Measurements from ENCODE around the gene SCAPER.

SCAPER gene

GRCh38 chr15:76483752-76484151, 421.4 kb downstream of the SCAPER start:
- no peak overlapping the region for H2BK15ac ChIP-seq (ENCODE audit: low read length)
- no peak overlapping the region for H2AFZ ChIP-seq (ENCODE audit: low read length)
- no peak overlapping the region for H2BK12ac ChIP-seq (ENCODE audit: low read length)
- DNase-seq (ENCODE audit: low spot score): no peak
- H3K23ac ChIP-seq (ENCODE audit: low read depth, low read length, poor library complexity): no peak overlapping the region
- H3K36me3 ChIP-seq (replicated peaks in 1 of 2; ENCODE audit: control insufficient read depth in 2 of 2, insufficient read depth in 2 of 2, low read length in 2 of 2): no peaks in the 10 kb centered on the region
- H3K4me1 ChIP-seq (ENCODE audit: control insufficient read depth in 2 of 2, insufficient read depth in 1 of 2, low read depth in 1 of 2, low read length in 2 of 2): peaks cover 0 to 2% of the 10 kb centered on the region in 2 donors
- no peak overlapping the region for H3K14ac ChIP-seq (ENCODE audit: low read length)
- no peak overlapping the region for H4K8ac ChIP-seq (ENCODE audit: low read depth, low read length)
- no peak overlapping the region for H3K9ac ChIP-seq (ENCODE audit: low read depth, low read length, poor library complexity)
- H3K9me3 ChIP-seq (replicated peaks in 1 of 2; ENCODE audit: control insufficient read depth in 2 of 2, insufficient read depth in 1 of 2, low read depth in 1 of 2, low read length in 2 of 2): no peaks in the 10 kb centered on the region
- H2AK5ac ChIP-seq (ENCODE audit: low read depth, low read length): no peak overlapping the region
- H3K18ac ChIP-seq (ENCODE audit: low read length): no peak overlapping the region
- no peak overlapping the region for H3K4me3 ChIP-seq (ENCODE audit: low read length in 2 of 2)
- H3K27ac ChIP-seq (replicated peaks; ENCODE audit: low read length): no peak overlapping the region
- no peak overlapping the region for H3K4me2 ChIP-seq (ENCODE audit: insufficient read depth, low read length, poor library complexity, severe bottlenecking)
- no peaks in the 10 kb centered on the region for H3K79me1 ChIP-seq (ENCODE audit: low read depth, low read length)
- H2BK5ac ChIP-seq (ENCODE audit: low read length): no peak overlapping the region
- H3K27me3 ChIP-seq (ENCODE audit: control insufficient read depth in 3 of 3, insufficient read depth in 3 of 3, low read depth in 1 of 3, low read length in 3 of 3): no peaks in the 10 kb centered on the region
- no peak overlapping the region for H4K91ac ChIP-seq (ENCODE audit: low read depth, low read length, poor library complexity)
- H3K4ac ChIP-seq (ENCODE audit: low read length): no peak overlapping the region
- H2BK120ac ChIP-seq (ENCODE audit: low read depth, low read length): no peak overlapping the region
- no CpG with 5 or more reads among the region's 2 CpGs for WGBS, 2 donors (ENCODE audit: extremely low coverage in 2 of 2, insufficient read length in 2 of 2, insufficient replicate concordance in 1 of 2)

GRCh38 chr15:76483018-76483417, 422.1 kb downstream of the SCAPER start:
- Histone ChIP-seq H3K4me3 (ENCODE audit: low read length in 2 of 2) (no peak overlapping the region), H2BK5ac (ENCODE audit: low read length) (no peak overlapping the region), H2BK120ac (ENCODE audit: low read depth, low read length) (no peak overlapping the region), H2BK12ac (ENCODE audit: low read length) (no peak overlapping the region), H2AK5ac (ENCODE audit: low read depth, low read length) (no peak overlapping the region), H3K14ac (ENCODE audit: low read length) (no peak overlapping the region), H3K27ac (replicated peaks; ENCODE audit: low read length) (no peak overlapping the region), H3K9me3 (replicated peaks in 1 of 2; ENCODE audit: control insufficient read depth in 2 of 2, insufficient read depth in 1 of 2, low read depth in 1 of 2, low read length in 2 of 2) (no peaks in the 10 kb centered on the region), H3K4me2 (ENCODE audit: insufficient read depth, low read length, poor library complexity, severe bottlenecking) (no peak overlapping the region), H2BK15ac (ENCODE audit: low read length) (no peak overlapping the region), H3K18ac (ENCODE audit: low read length) (no peak overlapping the region), H2AFZ (ENCODE audit: low read length) (no peak overlapping the region), H4K91ac (ENCODE audit: low read depth, low read length, poor library complexity) (no peak overlapping the region), H3K36me3 (replicated peaks in 1 of 2; ENCODE audit: control insufficient read depth in 2 of 2, insufficient read depth in 2 of 2, low read length in 2 of 2) (no peaks in the 10 kb centered on the region), H3K4ac (ENCODE audit: low read length) (no peak overlapping the region), H4K8ac (ENCODE audit: low read depth, low read length) (no peak overlapping the region), H3K4me1 (ENCODE audit: control insufficient read depth in 2 of 2, insufficient read depth in 1 of 2, low read depth in 1 of 2, low read length in 2 of 2) (peaks cover 0 to 2% of the 10 kb centered on the region in 2 donors), H3K23ac (ENCODE audit: low read depth, low read length, poor library complexity) (no peak overlapping the region), H3K27me3 (ENCODE audit: control insufficient read depth in 3 of 3, insufficient read depth in 3 of 3, low read depth in 1 of 3, low read length in 3 of 3) (no peaks in the 10 kb centered on the region), H3K79me1 (ENCODE audit: low read depth, low read length) (no peaks in the 10 kb centered on the region), H3K9ac (ENCODE audit: low read depth, low read length, poor library complexity) (no peak overlapping the region)
- no peak for DNase-seq (ENCODE audit: low spot score)
- no CpG with 5 or more reads among the region's 1 CpG for WGBS, 2 donors (ENCODE audit: extremely low coverage in 2 of 2, insufficient read length in 2 of 2, insufficient replicate concordance in 1 of 2)

GRCh38 chr15:76480267-76480666, 424.9 kb downstream of the SCAPER start:
- no CpG with 5 or more reads among the region's 3 CpGs for WGBS, 2 donors (ENCODE audit: extremely low coverage in 2 of 2, insufficient read length in 2 of 2, insufficient replicate concordance in 1 of 2)
- DNase-seq (ENCODE audit: low spot score): no peak
- H3K36me3 ChIP-seq (replicated peaks in 1 of 2; ENCODE audit: control insufficient read depth in 2 of 2, insufficient read depth in 2 of 2, low read length in 2 of 2): no peaks in the 10 kb centered on the region

GRCh38 chr15:76470691-76471090, 434.4 kb downstream of the SCAPER start:
- Histone ChIP-seq H2BK12ac (ENCODE audit: low read length) (no peak overlapping the region), H3K9me3 (replicated peaks in 1 of 2; ENCODE audit: control insufficient read depth in 2 of 2, insufficient read depth in 1 of 2, low read depth in 1 of 2, low read length in 2 of 2) (peaks cover 1 to 11% of the 10 kb centered on the region in 2 donors), H3K9ac (ENCODE audit: low read depth, low read length, poor library complexity) (no peak overlapping the region), H3K27ac (replicated peaks; ENCODE audit: low read length) (no peak overlapping the region), H2BK15ac (ENCODE audit: low read length) (no peak overlapping the region), H4K8ac (ENCODE audit: low read depth, low read length) (no peak overlapping the region), H2AK5ac (ENCODE audit: low read depth, low read length) (no peak overlapping the region), H3K4ac (ENCODE audit: low read length) (no peak overlapping the region), H2BK120ac (ENCODE audit: low read depth, low read length) (no peak overlapping the region), H3K79me1 (ENCODE audit: low read depth, low read length) (no peaks in the 10 kb centered on the region), H3K4me2 (ENCODE audit: insufficient read depth, low read length, poor library complexity, severe bottlenecking) (no peak overlapping the region), H3K23ac (ENCODE audit: low read depth, low read length, poor library complexity) (no peak overlapping the region), H3K27me3 (ENCODE audit: control insufficient read depth in 3 of 3, insufficient read depth in 3 of 3, low read depth in 1 of 3, low read length in 3 of 3) (no peaks in the 10 kb centered on the region), H3K14ac (ENCODE audit: low read length) (no peak overlapping the region), H2BK5ac (ENCODE audit: low read length) (no peak overlapping the region), H3K4me3 (ENCODE audit: low read length in 2 of 2) (no peak overlapping the region), H3K4me1 (ENCODE audit: control insufficient read depth in 2 of 2, insufficient read depth in 1 of 2, low read depth in 1 of 2, low read length in 2 of 2) (no peaks in the 10 kb centered on the region), H3K18ac (ENCODE audit: low read length) (no peak overlapping the region), H3K36me3 (replicated peaks in 1 of 2; ENCODE audit: control insufficient read depth in 2 of 2, insufficient read depth in 2 of 2, low read length in 2 of 2) (peaks cover 0 to 2% of the 10 kb centered on the region in 2 donors), H2AFZ (ENCODE audit: low read length) (no peak overlapping the region), H4K91ac (ENCODE audit: low read depth, low read length, poor library complexity) (no peak overlapping the region)
- DNase-seq (ENCODE audit: low spot score): no peak

More at GRCh38 chr15:76480267-76480666, 424.9 kb downstream of the SCAPER start:
- Histone ChIP-seq H3K4me3 (ENCODE audit: low read length in 2 of 2) (no peak overlapping the region), H2BK120ac (ENCODE audit: low read depth, low read length) (no peak overlapping the region), H3K18ac (ENCODE audit: low read length) (no peak overlapping the region), H3K27ac (replicated peaks; ENCODE audit: low read length) (no peak overlapping the region), H3K23ac (ENCODE audit: low read depth, low read length, poor library complexity) (no peak overlapping the region), H3K9me3 (replicated peaks in 1 of 2; ENCODE audit: control insufficient read depth in 2 of 2, insufficient read depth in 1 of 2, low read depth in 1 of 2, low read length in 2 of 2) (no peaks in the 10 kb centered on the region), H3K79me1 (ENCODE audit: low read depth, low read length) (no peaks in the 10 kb centered on the region), H4K91ac (ENCODE audit: low read depth, low read length, poor library complexity) (no peak overlapping the region), H2BK5ac (ENCODE audit: low read length) (no peak overlapping the region), H3K4ac (ENCODE audit: low read length) (no peak overlapping the region), H3K4me1 (ENCODE audit: control insufficient read depth in 2 of 2, insufficient read depth in 1 of 2, low read depth in 1 of 2, low read length in 2 of 2) (peaks cover 2 to 4% of the 10 kb centered on the region in 2 donors), H4K8ac (ENCODE audit: low read depth, low read length) (no peak overlapping the region), H3K14ac (ENCODE audit: low read length) (no peak overlapping the region), H3K4me2 (ENCODE audit: insufficient read depth, low read length, poor library complexity, severe bottlenecking) (no peak overlapping the region), H2AK5ac (ENCODE audit: low read depth, low read length) (no peak overlapping the region), H2AFZ (ENCODE audit: low read length) (no peak overlapping the region), H3K27me3 (ENCODE audit: control insufficient read depth in 3 of 3, insufficient read depth in 3 of 3, low read depth in 1 of 3, low read length in 3 of 3) (no peaks in the 10 kb centered on the region), H2BK12ac (ENCODE audit: low read length) (no peak overlapping the region), H2BK15ac (ENCODE audit: low read length) (no peak overlapping the region), H3K9ac (ENCODE audit: low read depth, low read length, poor library complexity) (no peak overlapping the region)

Measured in neuronal stem cell (in vitro differentiated cells).